ENCODE measurements around the gene RNF103.
"Not testable (repeated sequence)": the region's sequence is repeated elsewhere in the genome, so short reads cannot be mapped to it uniquely, and the experiment has no call there.

The RNF103 gene, protein sequence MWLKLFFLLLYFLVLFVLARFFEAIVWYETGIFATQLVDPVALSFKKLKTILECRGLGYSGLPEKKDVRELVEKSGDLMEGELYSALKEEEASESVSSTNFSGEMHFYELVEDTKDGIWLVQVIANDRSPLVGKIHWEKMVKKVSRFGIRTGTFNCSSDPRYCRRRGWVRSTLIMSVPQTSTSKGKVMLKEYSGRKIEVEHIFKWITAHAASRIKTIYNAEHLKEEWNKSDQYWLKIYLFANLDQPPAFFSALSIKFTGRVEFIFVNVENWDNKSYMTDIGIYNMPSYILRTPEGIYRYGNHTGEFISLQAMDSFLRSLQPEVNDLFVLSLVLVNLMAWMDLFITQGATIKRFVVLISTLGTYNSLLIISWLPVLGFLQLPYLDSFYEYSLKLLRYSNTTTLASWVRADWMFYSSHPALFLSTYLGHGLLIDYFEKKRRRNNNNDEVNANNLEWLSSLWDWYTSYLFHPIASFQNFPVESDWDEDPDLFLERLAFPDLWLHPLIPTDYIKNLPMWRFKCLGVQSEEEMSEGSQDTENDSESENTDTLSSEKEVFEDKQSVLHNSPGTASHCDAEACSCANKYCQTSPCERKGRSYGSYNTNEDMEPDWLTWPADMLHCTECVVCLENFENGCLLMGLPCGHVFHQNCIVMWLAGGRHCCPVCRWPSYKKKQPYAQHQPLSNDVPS

DNA sequence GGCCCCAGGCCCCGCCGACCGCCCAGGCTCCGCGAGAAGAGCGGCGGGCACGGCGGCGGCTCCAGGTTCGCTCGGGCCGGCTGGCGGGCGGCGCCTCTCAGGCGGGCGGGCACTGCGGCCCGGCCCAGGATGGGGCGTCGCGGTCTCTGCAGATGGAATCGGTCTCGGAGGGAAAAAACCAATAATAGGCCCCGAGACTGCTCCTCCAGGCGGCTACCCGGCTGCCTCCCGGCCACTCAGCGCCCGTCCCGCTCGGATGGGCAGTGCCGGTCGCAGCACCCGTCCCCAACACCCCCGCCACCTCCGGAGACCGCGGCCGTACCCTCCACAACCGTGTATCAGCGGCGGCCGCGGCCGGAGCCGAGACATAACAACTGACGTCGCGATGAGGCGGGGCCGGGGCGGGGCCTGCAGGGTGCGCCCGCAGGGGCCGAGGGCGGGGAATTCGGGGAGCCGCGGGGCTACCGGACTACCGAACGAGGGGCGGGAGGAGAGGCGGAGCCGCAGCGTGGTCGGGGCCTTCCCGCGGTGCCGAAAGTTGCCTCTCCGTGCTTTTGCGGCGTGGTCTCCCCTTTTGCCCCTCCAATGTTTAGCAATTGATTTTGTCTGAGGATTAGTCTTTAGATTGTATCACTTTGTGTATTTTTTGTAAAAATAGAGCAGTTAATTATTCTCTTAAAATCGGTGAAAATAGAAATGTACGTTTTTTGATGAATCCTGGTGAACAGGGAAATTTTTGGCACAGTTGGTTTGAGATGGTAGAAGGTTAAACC lies at the start of gene RNF103:
Gene RNF103 (minus strand): TSS at position 372 of the 773 bp plus-strand sequence. CDS start 979 bp downstream, outside the sequence.
- DNase-seq (ENCODE audit: low read depth in 2 of 2) = peak; percentile 90

DNA sequence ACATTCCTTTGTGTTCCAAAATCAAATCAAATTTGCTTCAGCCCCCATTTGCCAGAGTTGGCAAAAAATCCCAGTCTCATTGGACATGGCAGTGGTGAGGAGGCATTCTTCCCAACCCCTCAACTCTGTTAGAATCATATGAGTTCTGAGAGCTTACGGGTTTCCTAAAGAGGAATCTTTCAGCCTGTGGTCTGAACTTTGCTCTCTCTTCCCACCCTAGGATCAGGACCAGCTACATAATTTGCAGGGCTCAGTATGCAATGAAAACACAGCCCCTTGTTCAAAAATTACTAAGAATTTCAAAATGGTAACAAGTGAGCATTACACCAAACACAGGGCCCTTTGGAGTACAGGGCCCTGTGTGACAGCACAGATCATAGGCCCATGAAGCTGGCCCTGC lies 49.3 kb upstream of the RNF103 start:
- no peak for DNase-seq (ENCODE audit: low read depth in 2 of 2)

DNA sequence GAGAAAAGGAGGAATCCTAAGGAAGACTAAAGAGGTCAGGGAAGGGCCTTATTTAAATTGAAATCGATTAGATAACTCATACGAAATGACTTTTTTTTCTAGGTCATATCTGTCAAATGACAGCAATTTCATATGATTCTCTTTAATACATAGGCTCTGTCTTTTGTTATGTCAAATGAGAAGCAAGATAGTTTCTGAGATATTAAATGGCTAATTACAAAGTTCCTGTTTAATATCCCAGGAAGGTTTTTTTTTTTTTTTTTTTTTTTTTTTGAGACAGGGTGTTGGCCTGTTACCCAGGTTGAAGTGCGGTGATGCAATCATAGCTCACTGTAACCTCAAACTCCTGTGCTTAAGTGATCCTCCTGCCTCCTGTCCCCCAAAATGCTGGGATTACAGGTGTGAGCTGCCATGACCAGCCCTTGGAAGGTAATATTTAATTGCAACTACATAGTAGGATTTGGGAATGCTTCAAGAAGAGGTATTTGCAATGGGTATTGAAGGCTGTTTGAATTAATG lies 48.4 kb upstream of the RNF103 start:
- no peak for DNase-seq (ENCODE audit: low read depth in 2 of 2)

DNA sequence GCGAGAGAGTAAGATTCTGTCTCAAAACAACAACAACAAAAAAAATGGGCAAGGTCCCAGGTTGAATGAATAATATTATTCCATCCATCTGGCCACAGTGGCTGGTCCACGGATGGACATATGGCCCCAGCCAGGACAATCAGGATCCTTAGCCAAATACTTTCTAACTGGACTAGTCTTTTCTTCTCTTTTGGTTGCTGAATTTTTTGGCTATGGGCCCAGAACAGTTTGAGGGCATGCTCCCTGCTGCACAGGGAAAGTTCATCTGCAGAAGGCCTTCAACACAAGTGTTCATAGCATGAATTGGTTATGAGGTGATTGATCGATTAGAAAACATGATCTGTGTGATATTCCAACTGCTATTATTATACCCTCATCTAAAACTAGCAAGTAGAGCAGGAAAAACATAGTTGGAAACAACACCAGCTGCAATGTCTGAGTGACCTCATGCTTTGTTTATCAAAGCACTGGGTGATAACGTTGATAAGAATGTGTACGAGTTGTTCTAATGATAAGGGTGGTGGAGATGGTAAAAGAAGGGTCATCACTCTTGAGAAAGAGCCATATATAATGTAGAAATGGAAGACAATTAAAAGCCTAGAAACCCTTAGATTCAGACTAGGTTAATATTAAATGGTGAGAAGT lies 47.8 kb upstream of the RNF103 start:
- no peak for DNase-seq (ENCODE audit: low read depth in 2 of 2)

DNA sequence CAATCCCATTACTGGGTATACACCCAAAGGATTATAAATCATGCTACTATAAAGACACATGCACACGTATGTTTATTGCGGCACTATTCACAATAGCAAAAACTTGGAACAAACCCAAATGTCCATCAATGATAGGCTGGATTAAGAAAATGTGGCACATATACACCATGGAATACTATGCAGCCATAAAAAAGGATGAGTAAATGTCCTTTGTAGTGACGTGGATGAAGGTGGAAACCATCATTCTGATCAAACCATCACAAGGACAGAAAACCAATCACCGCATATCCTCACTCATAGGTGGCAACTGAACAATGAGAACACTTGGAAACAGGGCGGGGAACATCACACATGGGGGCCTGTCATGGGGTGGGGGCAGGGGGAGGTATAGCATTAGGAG lies 45.7 kb upstream of the RNF103 start:
- not testable (repeated sequence) for DNase-seq (ENCODE audit: low read depth in 2 of 2)

DNA sequence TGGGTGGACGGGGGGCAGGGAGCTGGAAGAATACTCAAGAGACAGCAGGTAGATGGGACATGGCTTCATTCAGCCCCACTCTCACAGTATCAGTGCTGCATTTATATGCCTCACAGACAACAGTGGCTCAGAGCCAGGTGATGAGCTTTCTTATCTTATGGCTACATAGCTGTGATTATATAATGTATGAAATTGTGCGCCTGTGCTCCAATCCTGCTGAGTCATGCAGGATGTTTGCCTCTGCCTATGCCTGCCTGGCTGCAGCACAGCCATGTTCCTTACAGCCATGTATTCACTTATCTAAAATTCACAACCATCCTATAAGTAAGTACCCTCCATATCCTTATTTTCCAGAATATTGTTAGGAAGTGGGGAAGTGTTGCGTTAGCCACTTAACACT lies 37.7 kb upstream of the RNF103 start:
- DNase-seq (ENCODE audit: low read depth in 2 of 2) = no peak

DNA sequence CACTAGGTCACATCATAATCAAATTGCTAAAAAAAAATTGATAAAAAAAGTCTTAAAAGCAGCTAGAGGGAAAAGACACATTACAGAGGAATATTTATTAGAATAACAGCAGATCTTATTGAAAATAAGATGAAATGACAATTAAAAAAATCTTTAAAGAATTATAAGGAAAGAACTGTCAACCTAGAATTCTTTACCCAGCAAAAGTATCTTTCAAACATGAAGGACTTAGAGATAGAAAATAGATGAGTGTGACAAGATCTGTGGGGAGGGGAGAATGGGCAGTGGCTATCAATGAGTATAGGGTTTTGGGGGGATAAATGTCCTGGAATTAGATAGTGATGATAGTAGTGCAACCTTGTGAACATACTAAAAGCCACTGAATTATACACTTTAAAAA lies 26.5 kb upstream of the RNF103 start:
- no peak for DNase-seq (ENCODE audit: low read depth in 2 of 2)

DNA sequence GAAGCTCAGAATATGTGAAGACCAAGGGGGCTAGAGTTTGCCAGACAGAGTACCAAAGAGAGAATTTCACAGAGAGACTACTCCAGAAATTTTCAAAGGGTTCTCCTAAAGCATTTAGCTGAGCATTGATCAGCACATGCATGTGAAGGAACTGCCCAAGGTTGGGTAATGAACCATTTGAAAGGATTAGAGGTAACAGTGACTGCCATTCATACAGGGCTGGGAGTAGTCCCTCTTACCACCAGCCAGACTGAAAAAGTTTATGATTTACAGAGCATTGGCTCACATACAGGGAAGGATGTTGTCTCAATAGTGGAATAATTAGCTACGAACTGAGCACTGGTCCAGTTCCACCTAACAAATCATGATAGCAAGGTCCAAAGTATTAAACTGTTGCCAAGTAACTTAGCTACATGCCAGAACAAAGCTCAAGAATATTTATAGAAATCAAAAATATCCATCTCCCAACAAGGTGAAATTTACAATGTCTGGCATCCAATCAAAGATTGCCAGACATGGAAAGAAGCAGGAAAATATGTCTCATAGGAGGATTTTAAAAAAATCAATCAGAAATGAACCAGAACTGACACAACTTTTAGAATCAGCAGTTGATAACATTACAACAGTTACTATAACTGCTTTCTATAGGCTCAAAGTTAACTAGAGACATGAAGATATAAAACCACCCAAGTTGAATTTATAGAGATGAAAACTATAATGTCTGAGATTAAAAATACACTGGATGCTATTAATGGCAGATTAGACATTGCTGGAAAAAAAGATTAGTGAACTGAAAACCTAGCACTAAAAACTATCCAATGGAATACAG lies 25.7 kb upstream of the RNF103 start:
- DNase-seq (ENCODE audit: low read depth in 2 of 2) = no peak

DNA sequence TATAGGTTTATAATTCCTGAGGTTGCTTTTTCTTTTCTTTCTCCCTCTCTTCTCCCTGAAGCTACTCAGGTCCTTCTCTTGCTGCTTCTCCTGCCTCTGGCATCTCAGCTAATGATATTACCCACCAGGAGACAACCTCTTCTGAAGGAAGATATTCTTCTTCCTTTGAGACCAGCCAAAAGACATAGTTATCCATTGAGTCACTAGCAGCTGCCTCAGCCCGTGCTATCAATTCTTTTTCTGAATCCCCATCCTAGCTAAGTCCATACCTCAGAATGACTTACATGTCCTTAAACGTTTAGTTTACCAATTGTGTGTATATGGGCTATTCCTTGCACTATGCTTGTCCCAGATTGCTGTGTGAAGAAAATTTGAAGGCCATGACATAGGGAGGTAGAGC lies 25.0 kb upstream of the RNF103 start:
- DNase-seq (ENCODE audit: low read depth in 2 of 2) = no peak

DNA sequence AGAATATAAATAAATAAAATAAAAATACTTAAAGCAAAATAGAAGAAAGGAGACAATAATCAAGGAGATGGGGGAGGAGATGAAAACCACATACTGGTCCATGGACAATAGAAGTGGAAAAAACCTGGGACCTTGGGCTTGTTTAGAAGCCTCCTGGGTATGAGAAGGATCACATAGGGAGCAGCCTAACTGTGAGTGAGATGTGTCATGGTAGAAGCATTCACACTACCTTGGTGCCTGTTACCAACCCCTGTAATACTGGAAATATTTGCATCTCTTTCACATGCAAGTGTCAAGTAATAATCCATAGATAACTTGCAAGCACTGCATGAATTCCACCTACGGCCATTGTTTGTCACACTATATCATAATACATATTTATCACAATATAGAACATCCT lies 23.2 kb upstream of the RNF103 start:
- DNase-seq (ENCODE audit: low read depth in 2 of 2) = no peak

DNA sequence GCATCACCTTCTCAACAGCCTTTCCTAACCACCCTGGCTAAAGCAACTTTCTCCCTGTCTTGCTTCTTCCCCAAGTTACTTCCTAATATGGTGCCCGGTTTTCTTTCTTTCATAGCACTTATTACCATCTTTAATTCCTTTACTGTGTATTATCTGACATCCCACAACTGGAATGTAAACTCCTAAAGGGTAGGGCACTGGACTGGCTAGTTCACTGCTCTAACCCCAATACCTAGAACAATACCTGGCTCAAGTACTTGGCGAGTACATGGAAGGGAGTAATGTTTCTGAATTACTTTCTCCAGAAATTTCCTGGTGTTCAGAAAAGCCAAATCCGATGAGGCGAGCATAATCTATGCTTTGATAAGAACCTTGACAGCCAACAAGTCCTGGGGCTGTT lies 22.7 kb upstream of the RNF103 start:
- DNase-seq (ENCODE audit: low read depth in 2 of 2) = no peak

DNA sequence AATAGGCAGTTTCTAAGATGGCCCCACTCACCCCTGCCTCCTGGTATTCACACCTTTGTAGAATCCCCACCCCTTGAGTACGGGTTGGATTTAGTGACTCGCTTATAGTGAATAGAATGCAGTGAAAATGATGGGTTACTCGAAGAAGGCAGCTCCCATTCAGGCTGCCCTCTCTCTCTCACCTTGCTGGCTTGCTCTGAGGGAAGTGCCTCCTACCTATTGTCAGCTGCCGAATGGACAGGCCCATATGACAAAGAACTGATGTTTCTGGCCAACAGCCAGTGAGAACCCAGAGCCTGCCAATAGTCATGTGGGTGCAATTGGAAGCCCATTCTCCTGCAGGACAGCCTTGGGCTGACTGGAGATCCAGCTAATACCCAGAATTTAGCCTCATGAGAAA lies 22.1 kb upstream of the RNF103 start:
- DNase-seq (ENCODE audit: low read depth in 2 of 2) = no peak

DNA sequence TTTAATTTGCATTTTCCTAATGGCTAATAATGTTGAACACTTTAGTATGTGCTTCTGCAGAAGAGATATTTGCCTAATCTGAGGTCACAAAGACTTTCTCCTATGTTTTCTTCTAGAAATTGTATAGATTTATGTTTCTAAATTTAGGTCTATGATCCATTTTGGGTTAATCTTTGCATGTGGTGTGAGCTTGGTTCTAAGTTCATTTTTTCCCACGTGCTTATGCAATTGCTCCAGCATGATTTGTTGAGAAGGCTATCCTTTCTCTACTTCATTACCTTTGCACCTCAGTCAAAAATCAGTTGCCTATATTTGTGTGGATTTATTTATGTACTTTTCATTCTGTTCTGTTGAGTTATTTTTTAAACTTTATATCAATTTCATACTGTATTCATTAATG lies 15.0 kb upstream of the RNF103 start:
- DNase-seq (ENCODE audit: low read depth in 2 of 2) = no peak

DNA sequence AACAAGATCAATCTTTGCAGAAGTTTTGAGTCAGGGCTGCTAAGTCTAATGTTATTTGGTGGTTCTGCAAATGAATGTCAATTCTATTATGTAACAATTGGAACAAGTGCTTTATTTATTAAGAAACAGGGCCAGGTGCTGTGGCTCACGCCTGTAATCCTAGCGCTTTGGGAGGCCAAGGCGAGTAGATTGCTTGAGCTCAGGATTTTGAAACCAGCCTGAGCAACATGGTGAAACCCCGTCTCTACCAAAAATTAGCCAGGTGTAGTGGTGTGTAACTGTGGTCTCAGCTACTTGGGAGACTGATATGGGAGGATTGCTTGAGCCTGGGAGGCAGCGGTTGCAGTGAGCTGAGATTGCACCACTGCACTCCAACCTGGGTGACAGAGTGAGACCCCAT lies 13.2 kb upstream of the RNF103 start:
- DNase-seq (ENCODE audit: low read depth in 2 of 2) = no peak

DNA sequence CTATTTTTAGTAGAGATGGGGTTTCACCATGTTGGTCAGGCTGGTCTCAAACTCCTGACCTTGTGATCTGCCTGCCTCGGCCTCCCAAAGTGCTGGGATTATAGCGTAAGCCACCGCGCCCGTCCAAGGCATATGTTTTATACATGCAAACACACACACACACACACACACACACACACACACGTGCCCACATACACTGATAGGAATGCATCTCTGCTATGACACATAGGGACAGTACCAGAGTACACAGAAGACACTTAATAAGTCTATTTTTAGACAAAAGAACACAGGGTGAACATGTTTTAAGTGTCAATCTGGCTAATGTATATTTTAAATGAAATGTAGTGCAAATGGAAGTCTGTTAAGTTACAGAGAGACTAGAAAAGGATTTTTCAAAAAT lies 10.7 kb upstream of the RNF103 start:
- DNase-seq (ENCODE audit: low read depth in 2 of 2) = no peak

DNA sequence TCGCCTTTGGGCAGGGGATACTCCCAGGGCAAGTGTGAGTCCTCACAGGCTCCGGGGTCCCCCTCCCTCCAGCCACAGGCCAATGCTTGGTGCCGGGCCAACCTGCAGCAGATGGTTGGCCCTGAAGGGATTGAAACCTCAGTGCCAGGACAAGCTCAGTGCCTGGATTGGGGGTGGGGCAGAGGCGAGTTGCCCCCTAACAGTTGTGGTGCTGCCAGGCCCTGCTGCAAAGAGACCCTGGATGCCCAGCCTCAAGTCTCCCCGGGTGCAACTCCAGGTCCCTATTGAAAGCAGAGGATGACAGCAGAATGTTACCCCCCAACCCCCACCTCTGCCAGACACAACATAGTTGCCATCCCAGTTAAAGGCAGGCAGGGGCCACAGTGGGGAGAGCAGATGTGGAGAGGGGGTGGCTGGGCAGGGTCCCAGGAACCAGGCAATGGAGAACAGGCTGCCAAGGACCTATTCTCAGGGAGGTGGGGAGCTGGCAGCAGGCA lies 9.5 kb upstream of the RNF103 start:
- no peak for DNase-seq (ENCODE audit: low read depth in 2 of 2)

DNA sequence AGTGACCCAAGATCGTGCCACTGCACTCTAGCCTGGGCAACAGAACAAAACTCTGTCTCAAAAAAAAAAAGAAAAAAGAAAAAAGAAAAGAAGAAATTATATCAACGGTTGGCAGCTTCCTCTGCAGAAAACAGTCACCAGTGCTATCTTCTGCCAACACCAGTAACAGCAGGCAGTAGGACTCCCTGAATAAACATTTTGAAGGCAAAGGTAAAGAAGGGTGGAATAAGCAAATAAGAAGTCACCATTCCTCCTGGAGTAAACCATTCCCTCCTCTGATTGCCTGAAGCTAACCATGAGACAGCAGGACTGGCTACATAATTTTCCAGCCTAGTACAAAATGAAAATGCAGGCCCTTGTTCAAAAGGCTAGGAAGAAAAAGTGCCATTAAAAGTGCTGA lies 9.0 kb upstream of the RNF103 start:
- DNase-seq (ENCODE audit: low read depth in 2 of 2) = no peak

DNA sequence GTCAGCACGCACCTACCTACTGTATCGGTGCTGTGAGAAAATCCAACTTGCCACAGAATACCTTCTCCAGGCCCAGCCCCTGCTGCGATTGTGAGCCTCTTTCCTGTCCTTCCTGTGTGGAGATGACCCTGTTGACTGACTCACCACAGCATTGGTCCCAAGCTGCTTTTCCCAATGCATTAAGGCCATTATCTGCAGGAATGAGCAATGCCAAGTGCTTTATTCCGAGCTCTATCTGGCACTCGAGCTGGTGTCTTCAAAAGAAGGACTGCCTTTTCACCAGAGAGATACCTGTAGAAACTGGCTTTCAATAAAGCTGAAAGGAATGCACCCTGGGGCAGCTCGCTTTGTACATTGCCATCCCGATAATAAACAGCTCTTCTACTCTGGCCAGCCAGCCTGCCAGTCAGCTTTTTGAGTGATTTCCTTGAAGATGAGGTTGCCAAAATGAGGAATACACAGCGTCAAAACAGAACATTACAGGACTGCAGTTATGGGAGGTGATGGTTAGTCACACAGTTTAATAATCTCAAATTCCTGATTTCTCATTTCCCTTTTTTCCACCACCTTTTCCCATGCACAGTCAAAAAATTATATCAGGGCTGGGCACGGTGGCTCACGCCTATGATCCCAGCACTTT lies 8.3 kb upstream of the RNF103 start:
- DNase-seq (ENCODE audit: low read depth in 2 of 2) = no peak

DNA sequence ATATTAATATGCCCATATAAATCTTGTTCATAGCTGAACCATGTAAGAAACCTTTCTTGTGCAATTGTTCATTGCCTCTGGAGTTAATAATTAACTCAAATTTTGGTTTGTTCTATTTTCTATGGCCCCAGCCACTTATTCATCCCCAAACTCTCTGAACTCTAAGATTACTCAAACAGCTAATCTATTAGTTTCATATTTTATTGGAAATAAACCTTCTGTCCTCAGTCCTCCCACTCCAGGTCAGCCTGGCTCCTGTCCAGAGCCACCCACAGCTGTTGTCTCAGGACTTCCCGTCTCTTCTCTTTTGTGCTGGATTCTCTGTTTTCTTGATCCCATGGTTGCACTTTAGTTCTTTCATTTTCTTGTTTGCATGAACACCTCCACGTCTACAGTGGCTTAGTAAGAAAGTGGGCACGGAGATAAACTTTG lies 4.4 kb upstream of the RNF103 start:
- no peak for DNase-seq (ENCODE audit: low read depth in 2 of 2)

DNA sequence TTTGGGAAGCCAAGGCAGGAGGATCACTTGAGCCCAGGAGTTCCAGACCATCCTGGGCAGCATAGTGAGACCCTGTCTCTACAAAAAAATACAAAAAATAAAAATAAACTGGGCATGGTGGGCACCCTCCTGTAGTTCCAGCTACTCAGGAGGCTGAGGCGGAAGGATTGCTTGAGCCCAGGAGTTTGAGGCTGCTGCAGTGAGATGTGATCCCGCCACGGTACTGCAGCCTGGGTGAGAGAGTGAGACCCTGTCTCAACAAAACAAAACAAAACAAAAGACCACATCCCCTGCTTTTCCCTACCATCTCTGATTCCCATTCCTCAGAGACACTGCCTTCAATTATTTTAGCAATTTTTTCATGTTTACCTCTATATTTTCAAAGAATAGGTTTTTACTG lies 3.9 kb upstream of the RNF103 start:
- DNase-seq (ENCODE audit: low read depth in 2 of 2) = no peak

Measured in stimulated activated CD8-positive, alpha-beta memory T cell treated with anti-CD3 and anti-CD28 coated beads, Interleukin-15, amount 100 ng/mL, for 48 hours (primary cell).